Esophagus muscularis mucosa (tissue), 4 donors: ENCODE data around the gene SETMAR.

ENCODE experiments used
- CTCF ChIP-seq, 3 experiments: fragments of 200-600 bp in 2 of 3; fragments of 450-650 bp in 1 of 3; sonication (generic) in 2 of 3; IDR thresholded peaks; one replicate each; pipeline ENCODE4 v1.5.1; 2017 to 2019; ENCODE audit warnings: antibody characterized with exemption in 3 of 3, mild to moderate bottlenecking in 2 of 3, moderate library complexity in 1 of 3
- EP300 ChIP-seq: sonication (generic); formaldehyde crosslinking; IDR thresholded peaks from one replicate; pipeline ENCODE4 v1.6.1; 2017; ENCODE audit warnings: antibody characterized with exemption
- POLR2A ChIP-seq: fragments of 450-650 bp; IDR thresholded peaks from one replicate; pipeline ENCODE4 v1.6.1; 2017; ENCODE audit warnings: antibody characterized with exemption, moderate library complexity, mild to moderate bottlenecking, low read depth

- TF ChIP-seq CTCF (IDR thresholded peaks at IDR 0.05), result no peak
- TF ChIP-seq EP300, result no peak
- no peak for TF ChIP-seq POLR2A
Observed at GRCh38 chr3:4309491-4310128, 6.4 kb downstream of the SETMAR start.
